Esophagus squamous epithelium (tissue), 5 donors: Measurements from ENCODE around the gene DNAJC9. TPM values are rescaled to one million over a fixed set of nuclear protein-coding genes. Genes with fewer than 3 reads are reported as not detected.

Experiments
- DNase-seq: peaks from one replicate; lab custom pipeline; 2025; lab: John Stamatoyannopoulos, UW
- H3K27ac ChIP-seq, 4 donors: fragments of 200-600 bp; sonication (generic); one replicate each; pipeline ENCODE4 v1.5.1; 2016 to 2019; ENCODE audit warnings: mild to moderate bottlenecking in 1 of 4
- H3K27me3 ChIP-seq, 4 donors: fragments of 200-600 bp; sonication (generic); 1 replicate in 3 of 4; 2 replicates in 1 of 4; pipeline versions ENCODE4 v1.5.1 to v1.6.0; 2017 to 2021; ENCODE audit warnings: antibody characterized with exemption in 1 of 4
- H3K36me3 ChIP-seq, 3 donors: fragments of 200-600 bp; sonication (generic); one replicate each; pipeline ENCODE4 v1.5.1; 2016 to 2019
- H3K4me1 ChIP-seq, 3 donors: fragments of 200-600 bp; sonication (generic); one replicate each; pipeline ENCODE4 v1.5.1; 2017 to 2019
- H3K4me3 ChIP-seq, 4 donors: fragments of 200-600 bp; sonication (generic); 1 replicate in 3 of 4; 2 replicates in 1 of 4; pipeline ENCODE4 v1.5.1; 2016 to 2019; ENCODE audit warnings: mild to moderate bottlenecking in 2 of 4, moderate library complexity in 1 of 4
- H3K9me3 ChIP-seq, 3 donors: fragments of 200-600 bp; sonication (generic); one replicate each; pipeline ENCODE4 v1.5.1; 2016 to 2019
- POLR2A ChIP-seq, 4 donors: fragments of 450-650 bp; IDR thresholded peaks; one replicate each; pipeline ENCODE4 v1.6.1; 2017; ENCODE audit warnings: antibody characterized with exemption in 4 of 4, mild to moderate bottlenecking in 4 of 4, moderate library complexity in 3 of 4
- WGBS, 2 donors: methylation state at CpG; one replicate each; pipeline ENCODE4 v1.1.5; 2018; 5-methylcytosine and 5-hydroxymethylcytosine counted together
- intact Hi-C: fragments of 100-400 bp; cut with DNase I; formaldehyde crosslinking; loops from one replicate; pipeline ENCODE4 v1.15.0; 2022
- total RNA-seq, 4 donors: library from RNA; depleted of rRNA; stranded (reverse); fragments of >200 nt; gene quantifications; one replicate each; pipeline ENCODE4 v1.1.0, GENCODE V29; 2016
- TF ChIP-seq, protein P1 (sequence below), 6 experiments: fragments of 450-650 bp in 4 of 6; fragments of 200-600 bp in 2 of 6; sonication (generic) in 2 of 6; IDR thresholded peaks; one replicate each; pipeline ENCODE4 v1.5.1; 2016 to 2019; ENCODE audit warnings: antibody characterized with exemption in 6 of 6, mild to moderate bottlenecking in 4 of 6, moderate library complexity in 4 of 6
- donor health status: DM: yes; HTN: yes; CAD: no.

The DNAJC9 gene
- total RNA-seq, 4 donors from 2014 or later = 13.4 to 35.4 (median 25.2) TPM

- no peaks in the 10 kb centered on the region for H3K4me1 ChIP-seq
- no peak for DNase-seq
- no peak overlapping the region for H3K27ac ChIP-seq
- H3K36me3 ChIP-seq = peaks cover 0 to 54% (median 13%) of the 10 kb centered on the region in 3 donors
- H3K9me3 ChIP-seq = no peaks in the 10 kb centered on the region
- intact Hi-C loops = no loop called here
- H3K4me3 ChIP-seq = no peak overlapping the region
- H3K27me3 ChIP-seq = no peaks in the 10 kb centered on the region
- TF ChIP-seq, protein P1, sequence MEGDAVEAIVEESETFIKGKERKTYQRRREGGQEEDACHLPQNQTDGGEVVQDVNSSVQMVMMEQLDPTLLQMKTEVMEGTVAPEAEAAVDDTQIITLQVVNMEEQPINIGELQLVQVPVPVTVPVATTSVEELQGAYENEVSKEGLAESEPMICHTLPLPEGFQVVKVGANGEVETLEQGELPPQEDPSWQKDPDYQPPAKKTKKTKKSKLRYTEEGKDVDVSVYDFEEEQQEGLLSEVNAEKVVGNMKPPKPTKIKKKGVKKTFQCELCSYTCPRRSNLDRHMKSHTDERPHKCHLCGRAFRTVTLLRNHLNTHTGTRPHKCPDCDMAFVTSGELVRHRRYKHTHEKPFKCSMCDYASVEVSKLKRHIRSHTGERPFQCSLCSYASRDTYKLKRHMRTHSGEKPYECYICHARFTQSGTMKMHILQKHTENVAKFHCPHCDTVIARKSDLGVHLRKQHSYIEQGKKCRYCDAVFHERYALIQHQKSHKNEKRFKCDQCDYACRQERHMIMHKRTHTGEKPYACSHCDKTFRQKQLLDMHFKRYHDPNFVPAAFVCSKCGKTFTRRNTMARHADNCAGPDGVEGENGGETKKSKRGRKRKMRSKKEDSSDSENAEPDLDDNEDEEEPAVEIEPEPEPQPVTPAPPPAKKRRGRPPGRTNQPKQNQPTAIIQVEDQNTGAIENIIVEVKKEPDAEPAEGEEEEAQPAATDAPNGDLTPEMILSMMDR (IDR thresholded peaks at IDR 0.05) = no peak
- TF ChIP-seq POLR2A (IDR thresholded peaks at IDR 0.05) = no peak
Observed at GRCh38 chr10:73219384-73219783, 27.7 kb downstream of the DNAJC9 start.

DNA sequence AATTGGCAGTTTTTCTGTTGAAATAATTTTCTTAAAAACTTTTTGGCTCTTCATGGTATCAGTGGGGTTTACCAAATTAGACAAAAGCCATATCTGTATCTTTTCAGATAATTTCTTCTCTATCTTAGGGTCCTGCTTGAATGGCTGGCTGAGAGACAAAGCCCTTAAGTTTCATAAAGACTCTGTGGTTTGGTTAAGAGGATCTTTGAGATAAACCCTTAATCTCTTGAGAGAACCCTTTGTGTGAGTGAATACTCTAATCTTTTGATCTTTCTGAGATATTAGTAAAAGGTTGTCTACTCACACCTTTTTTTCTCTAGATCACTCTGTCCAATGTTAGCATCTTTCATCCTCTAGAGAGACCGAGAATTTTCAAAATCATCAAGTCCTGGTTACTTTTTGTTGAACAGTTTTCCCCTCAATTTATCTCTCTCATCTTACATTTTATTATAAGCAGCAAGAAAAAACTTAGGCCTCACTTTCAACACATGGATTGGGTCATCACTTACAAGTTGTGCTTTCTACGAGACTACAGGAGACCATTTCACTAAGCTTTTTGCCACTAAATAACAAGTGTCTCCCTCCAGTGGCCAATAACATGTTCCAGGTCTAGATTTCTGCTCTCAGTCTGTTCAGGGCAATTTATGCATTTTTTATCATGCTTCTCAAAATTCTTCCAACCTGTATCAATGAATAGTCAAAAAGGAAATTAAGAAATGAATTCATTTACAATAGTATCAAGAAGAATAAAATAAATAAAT lies 28.4 kb downstream of the DNAJC9 start:
- no peaks in the 10 kb centered on the region for H3K27me3 ChIP-seq
- TF ChIP-seq POLR2A (IDR thresholded peaks at IDR 0.05) = no peak
- TF ChIP-seq, protein P1 (IDR thresholded peaks at IDR 0.05) = peak in 2 of 6 experiments; percentile 8 to 31
- WGBS, 2 donors = 90% methylated on average over 2 of the region's 2 CpGs
- no peak overlapping the region for H3K4me3 ChIP-seq
- no peaks in the 10 kb centered on the region for H3K4me1 ChIP-seq
- peaks cover 0 to 56% (median 13%) of the 10 kb centered on the region in 3 donors for H3K36me3 ChIP-seq
- H3K9me3 ChIP-seq = no peaks in the 10 kb centered on the region
- intact Hi-C loops = no loop called here
- DNase-seq = no peak
- no peak overlapping the region for H3K27ac ChIP-seq

DNA sequence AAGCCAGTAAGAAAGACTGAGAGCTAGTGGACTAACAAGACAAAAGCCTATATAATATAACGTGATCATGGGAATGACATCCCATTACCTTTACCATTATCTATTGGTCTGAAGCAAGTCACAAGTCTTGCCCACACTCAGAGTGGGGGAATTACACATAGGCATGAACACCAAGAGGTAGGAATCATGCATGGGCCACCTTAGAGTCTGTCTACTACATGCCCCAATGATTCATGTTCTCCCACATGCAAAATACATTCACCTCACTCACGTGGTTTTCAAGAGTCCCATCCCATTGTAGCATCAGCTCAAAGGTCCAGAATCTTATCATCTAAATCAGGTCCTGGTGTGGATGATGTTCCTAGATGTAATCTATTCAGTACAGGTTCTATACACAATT lies 29.4 kb downstream of the DNAJC9 start:
- TF ChIP-seq, protein P1 (IDR thresholded peaks at IDR 0.05) = no peak
- TF ChIP-seq POLR2A (IDR thresholded peaks at IDR 0.05) = no peak
- WGBS, 2 donors = 80 to 89% methylated on average over 2 of the region's 2 CpGs

DNA sequence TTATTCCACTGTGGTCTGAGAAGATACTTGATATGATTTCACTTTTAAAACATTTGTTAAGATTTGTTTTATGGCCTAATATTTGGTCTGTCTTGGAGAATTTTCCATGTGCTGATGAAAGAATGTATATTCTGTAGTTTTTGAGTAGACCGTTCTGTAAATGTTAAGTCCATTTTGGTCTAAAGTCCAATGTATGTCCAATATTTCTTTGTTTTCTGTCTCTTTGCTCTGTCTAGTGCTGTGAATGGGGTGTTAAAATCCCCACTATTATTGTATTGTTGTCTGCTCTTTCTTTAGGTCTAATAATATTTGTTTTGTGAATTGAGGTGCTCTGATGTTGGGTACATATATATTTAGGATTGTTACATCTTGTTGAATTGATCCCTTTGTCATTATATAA lies 31.3 kb downstream of the DNAJC9 start:
- WGBS, 2 donors = 93 to 96% methylated on average over 1 of the region's 1 CpG
- no peak for TF ChIP-seq POLR2A (IDR thresholded peaks at IDR 0.05)
- TF ChIP-seq, protein P1 (IDR thresholded peaks at IDR 0.05) = no peak
- DNase-seq = no peak
- H3K36me3 ChIP-seq = peaks cover 0 to 66% (median 16%) of the 10 kb centered on the region in 3 donors
- H3K9me3 ChIP-seq = no peaks in the 10 kb centered on the region
- H3K27ac ChIP-seq = no peak overlapping the region
- no peaks in the 10 kb centered on the region for H3K4me1 ChIP-seq
- H3K4me3 ChIP-seq = no peak overlapping the region
- intact Hi-C loops = no loop called here
- no peaks in the 10 kb centered on the region for H3K27me3 ChIP-seq

More for the DNA sequence above, 29.4 kb downstream of the DNAJC9 start:
- Histone ChIP-seq H3K27ac (no peak overlapping the region), H3K36me3 (peaks cover 0 to 56% (median 13%) of the 10 kb centered on the region in 3 donors), H3K27me3 (no peaks in the 10 kb centered on the region), H3K4me3 (no peak overlapping the region), H3K9me3 (no peaks in the 10 kb centered on the region), H3K4me1 (no peaks in the 10 kb centered on the region)
- DNase-seq = no peak
- intact Hi-C loops = no loop called here

DNA sequence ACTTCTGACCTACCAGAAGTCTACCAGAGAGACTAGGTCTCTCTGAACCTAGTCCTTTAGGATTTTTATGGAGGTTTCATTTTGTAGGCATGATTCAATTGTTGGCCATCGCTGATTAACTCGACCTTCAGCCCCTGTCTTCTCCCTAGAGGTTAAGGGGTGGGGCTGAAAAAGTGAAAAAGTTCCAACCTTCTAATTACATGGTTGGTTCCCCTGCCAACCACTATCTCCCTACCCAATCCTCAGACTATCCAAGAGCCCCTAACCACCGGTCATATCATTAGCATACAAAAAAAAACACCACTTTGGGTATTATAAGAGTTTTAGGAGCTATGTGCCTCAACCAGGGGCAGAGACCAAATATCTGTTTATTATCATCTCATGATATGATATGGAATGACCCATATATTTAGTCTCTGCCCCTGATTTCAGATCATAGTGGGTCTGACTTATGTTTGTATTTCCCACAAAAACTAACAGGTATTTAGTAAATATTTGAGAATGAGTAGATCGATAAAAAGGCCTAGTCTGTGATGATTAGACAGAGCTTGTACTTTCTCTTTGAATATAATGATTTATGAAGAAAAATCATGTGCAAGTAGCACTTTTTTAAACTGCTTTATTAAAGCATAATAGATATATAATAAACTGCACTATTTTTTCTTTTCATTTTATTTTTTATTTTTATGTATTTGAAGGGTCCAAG lies 35.8 kb downstream of the DNAJC9 start:
- intact Hi-C loops = no loop called here
- TF ChIP-seq POLR2A (IDR thresholded peaks at IDR 0.05) = no peak
- TF ChIP-seq, protein P1 (IDR thresholded peaks at IDR 0.05) = no peak

More for the DNA sequence above, 35.8 kb downstream of the DNAJC9 start:
- Histone ChIP-seq H3K27me3 (no peaks in the 10 kb centered on the region), H3K27ac (no peak overlapping the region), H3K4me1 (no peaks in the 10 kb centered on the region), H3K4me3 (no peak overlapping the region), H3K9me3 (no peaks in the 10 kb centered on the region), H3K36me3 (peaks cover 0 to 60% (median 8%) of the 10 kb centered on the region in 3 donors)
- WGBS, 2 donors = 90 to 91% methylated on average over 4 of the region's 4 CpGs
- no peak for DNase-seq
